H7 (cell line): Measurements from ENCODE around the gene SNED1. TPM values are rescaled to one million over a fixed set of nuclear protein-coding genes. Genes with fewer than 3 reads are reported as not detected.

ENCODE experiments used
- DNase-seq: peaks from one replicate; pipeline ENCODE4 v3.0.0; 2012
- H3K27me3 ChIP-seq: 2 replicates; pipeline ENCODE4 v1.6.0; 2011; ENCODE audit warnings: mild to moderate bottlenecking, low read length; ENCODE audit not compliant: control insufficient read depth, insufficient read depth
- H3K36me3 ChIP-seq: replicated peaks from 2 replicates; pipeline ENCODE4 v1.5.1; 2011; ENCODE audit warnings: low read length; ENCODE audit not compliant: control insufficient read depth, insufficient read depth
- H3K4me3 ChIP-seq: 2 replicates; pipeline ENCODE4 v1.5.1; 2011; ENCODE audit warnings: low read depth, mild to moderate bottlenecking, control low read depth, low read length, moderate library complexity; ENCODE audit not compliant: insufficient read depth
- total RNA-seq: library from RNA; depleted of rRNA; stranded (reverse); fragments of >200 nt; shearing (Covaris generic); gene quantifications from 2 replicates; pipeline ENCODE4 v1.2.3, GENCODE V29; 2014; rRNA removed

SNED1 gene
- total RNA-seq, 1 experiment from 2014 or later = 0.52 TPM

- Histone ChIP-seq H3K4me3 (no peak overlapping the region), H3K36me3 (peaks cover 16% of the 10 kb centered on the region), H3K27me3 (no peaks in the 10 kb centered on the region)
- no peak for DNase-seq
These were observed 142.0 kb downstream of the SNED1 start for GRCh38 chr2:241140445-241140840.

GRCh38 chr2:241141214-241141770, 142.9 kb downstream of the SNED1 start:
- Histone ChIP-seq H3K27me3 (no peaks in the 10 kb centered on the region), H3K36me3 (peaks cover 15% of the 10 kb centered on the region), H3K4me3 (no peak overlapping the region)
- DNase-seq = no peak

GRCh38 chr2:241142063-241142462, 143.6 kb downstream of the SNED1 start:
- H3K36me3 ChIP-seq = peaks cover 13% of the 10 kb centered on the region
- no peaks in the 10 kb centered on the region for H3K27me3 ChIP-seq
- no peak for DNase-seq
- no peak overlapping the region for H3K4me3 ChIP-seq

GRCh38 chr2:241142593-241142992, 144.2 kb downstream of the SNED1 start:
- DNase-seq = no peak
- Histone ChIP-seq H3K36me3 (peaks cover 13% of the 10 kb centered on the region), H3K27me3 (no peaks in the 10 kb centered on the region), H3K4me3 (no peak overlapping the region)

Other genes starting within 250 kb of the SNED1 start
- 46.8 and 51.6 TPM in 2 replicates for gene KIF1A, start 178.4 kb upstream of the SNED1 start, total RNA-seq
- not detected in 2 replicates for gene AGXT, start 129.8 kb upstream of the SNED1 start, total RNA-seq
- not detected in 2 replicates for gene MAB21L4, start 102.5 kb upstream of the SNED1 start, total RNA-seq
- gene CROCC2, start 92.3 kb upstream of the SNED1 start, total RNA-seq = 0.38 TPM in 1 of 2 replicates, not detected in the other
- gene MTERF4, start 103.7 kb downstream of the SNED1 start, total RNA-seq = 30.3 and 32.4 TPM in 2 replicates
- gene PASK, start 150.9 kb downstream of the SNED1 start, total RNA-seq = 20.4 and 20.6 TPM in 2 replicates
- gene PPP1R7, start 151.8 kb downstream of the SNED1 start, total RNA-seq = 32.1 and 36.9 TPM in 2 replicates
- gene ANO7, start 190.1 kb downstream of the SNED1 start, total RNA-seq = 2.0 and 4.0 TPM in 2 replicates